HG02588 (cell line): Measurements from ENCODE around the gene LATS1.
A peak's percentile ranks its signal among the peaks of the same experiment; 100 is the strongest.
"Not testable (repeated sequence)": the region's sequence is repeated elsewhere in the genome, so short reads cannot be mapped to it uniquely, and the experiment has no call there.

ENCODE experiments used
- ATAC-seq: cut with Tn5 transposase; IDR thresholded peaks from one replicate; pipeline ENCODE4 v1.9.1; 2021; ENCODE audit warnings: mild to moderate bottlenecking, moderate library complexity; ENCODE audit not compliant: unreplicated experiment

The LATS1 gene

DNA sequence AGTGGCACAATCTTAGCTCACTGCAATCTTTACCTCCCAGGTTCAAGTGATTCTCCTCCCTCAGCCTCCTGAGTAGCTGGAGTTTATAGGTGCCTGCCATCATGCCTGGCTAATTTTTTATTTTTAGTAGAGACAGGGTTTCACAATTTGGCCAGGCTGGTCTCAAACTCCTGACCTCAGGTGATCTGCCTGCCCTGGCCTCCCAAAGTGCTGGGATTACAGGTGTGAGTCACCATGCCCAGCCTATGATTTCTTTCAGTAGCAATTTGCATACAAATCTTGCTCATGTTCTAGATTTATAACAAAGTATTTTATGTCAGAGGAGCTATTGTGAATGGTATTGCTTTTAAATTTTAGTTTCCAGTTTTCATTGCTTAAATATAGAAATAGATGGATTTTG, 45.6 kb downstream of the LATS1 start:
- ATAC-seq: not testable (repeated sequence)

DNA sequence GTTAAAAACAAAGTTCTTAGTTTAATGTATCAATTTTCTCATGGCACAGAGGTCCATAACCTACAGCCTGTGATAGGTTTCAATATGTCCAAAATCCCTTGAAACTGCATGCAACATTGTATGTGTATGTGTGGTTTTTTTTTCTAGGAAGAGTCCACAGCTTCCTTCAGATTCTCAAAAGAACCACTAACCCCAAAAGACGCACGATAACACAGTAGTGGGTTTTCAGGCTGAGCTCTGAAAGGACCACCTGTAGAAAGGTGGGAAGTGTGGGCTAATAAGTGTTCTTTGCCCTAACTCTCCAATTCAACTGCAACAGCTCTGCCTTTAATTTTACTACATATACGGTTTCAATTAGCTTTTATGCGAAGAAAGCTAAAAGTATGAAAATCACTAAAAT, 57.9 kb downstream of the LATS1 start:
- no peak for ATAC-seq

DNA sequence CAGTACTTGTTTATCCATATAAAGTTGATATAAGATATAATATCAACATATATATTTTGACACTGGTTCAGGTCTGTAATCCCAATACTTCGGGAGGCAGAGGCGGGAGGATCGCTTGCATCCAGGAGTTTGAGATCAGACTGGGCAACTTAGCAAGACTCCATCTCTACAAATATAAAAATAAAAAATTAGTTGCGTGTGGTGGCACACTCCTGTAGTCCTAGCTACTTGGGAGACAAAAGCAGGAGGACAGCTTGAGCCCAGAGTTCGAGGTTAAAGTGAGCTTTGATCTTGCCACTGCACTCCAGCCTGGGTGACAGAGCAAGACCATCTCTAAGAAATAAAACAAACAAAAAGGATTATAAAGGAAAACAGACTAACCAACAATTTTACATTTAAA, 60.5 kb downstream of the LATS1 start:
- ATAC-seq: no peak

DNA sequence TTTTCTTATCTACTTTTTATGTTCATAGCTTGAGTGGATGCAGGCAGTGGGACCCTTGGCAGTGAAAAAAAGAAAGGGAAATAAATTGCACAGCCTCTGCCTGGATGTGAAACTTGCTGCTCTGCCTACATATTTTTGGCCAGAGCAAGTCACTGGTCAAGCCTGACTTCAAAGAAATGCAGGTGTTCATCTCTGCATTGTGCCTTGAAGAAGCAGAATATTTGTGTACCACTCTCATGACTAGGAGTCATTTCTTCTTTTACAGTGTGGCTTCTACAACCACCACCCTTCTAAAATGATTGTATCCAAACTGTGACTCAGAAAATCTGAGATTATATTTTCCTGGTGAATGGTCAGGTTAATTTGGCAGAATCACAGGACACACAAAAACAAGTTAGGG, 66.8 kb downstream of the LATS1 start:
- no peak for ATAC-seq

DNA sequence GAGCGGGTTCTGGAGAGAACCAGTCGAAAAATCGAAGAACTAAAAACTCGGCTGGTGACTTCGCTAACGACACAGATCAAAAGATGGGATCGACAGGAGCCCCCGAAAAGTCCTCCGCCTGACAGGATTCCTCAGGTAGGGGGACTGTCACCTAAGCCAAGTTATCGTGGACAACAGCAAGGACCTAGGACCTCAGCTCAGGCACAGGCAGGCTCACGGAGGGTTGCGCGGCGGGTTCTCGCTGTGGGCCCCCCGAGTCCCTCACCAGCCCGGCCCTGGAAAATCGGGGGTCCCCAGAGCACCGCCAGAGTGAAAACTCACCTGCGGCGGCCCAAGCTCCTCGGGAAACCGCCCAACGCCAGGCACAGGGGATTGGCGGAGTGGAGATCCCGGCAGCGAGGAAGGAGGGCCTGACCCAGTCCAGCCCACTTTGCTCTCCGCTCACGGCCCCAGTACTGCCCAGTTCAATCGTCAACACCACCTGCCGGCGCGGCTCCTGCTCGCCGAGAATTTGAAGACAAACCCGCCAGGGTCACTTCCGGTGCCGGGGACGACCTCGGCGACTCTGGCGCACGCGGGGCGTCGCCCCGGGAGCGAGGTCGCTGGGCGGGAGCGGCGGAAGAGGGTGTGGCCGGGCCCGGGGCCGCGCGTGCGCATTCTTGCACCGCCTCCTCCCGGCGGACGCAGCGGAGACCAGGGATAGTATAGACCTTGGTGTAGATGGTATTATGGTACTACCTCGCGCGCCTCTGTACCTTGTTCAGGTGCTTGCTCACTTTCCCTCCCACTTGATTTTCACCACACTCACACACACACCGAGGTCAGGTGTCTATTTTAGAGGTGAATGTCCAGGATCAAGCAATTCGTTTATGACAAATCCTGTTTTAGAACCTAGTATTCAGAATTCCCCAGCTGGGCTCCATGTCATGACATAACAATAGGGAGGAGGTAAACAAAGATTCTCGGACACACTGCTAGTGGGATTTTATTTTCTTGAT, 69.5 kb downstream of the LATS1 start, which contains the start of gene KATNA1:
KATNA1 (minus strand) TSS at position 567 of the 998 bp plus-strand sequence. CDS start 10,167 bp downstream, outside the sequence.
- peak; percentile 90 for ATAC-seq

DNA sequence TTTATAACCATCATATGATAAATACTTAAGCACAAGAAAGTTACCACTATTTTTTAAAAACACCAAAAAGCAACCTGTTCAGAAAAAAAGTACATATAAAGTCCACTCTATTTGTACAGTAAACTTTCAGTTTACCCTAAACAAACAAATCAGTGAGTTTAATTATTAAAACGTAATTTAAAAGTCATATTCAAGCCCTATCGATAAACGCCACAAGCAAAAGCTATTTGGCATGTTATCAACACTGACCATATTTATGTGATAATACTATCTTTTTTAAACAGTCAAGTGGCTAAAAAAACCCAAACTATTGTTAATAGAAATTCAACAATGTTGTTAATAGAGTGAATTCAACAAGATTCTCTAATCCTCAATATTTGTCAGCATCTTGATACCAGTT, 71.3 kb downstream of the LATS1 start:
- no peak for ATAC-seq

DNA sequence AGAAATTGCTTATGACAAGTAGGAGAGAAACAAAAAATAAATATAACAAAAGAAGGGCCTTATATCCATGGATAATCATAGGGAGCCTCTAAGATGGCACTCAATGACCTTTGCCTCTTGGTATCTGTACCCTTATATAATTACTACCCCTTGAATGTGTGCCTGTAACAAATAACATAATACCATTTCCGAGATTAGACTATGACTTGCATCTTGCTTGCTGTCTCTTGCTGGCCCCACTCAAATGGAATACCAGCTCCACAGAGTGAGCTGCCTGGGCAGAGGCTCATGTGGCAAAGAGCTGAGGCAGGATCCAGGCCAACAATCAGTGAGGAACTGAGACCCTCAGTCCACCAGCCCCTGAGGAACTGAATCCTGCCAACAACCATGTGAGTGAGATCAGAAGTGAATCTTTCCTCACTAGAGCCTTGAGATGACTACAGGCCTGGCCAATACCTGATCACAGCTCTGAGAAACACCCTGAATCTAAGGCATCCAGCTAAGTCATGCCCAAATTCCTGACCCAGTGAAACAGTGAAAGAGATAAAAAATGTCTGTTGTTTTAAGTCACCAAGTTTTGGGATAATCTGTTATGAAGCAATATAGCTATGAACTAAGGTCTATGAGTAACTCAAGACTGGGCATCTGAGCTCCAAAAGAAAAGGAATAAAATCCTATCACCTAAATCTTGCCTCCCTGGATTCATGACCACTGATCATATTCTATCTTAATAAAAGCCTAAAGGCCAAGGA, 74.9 kb downstream of the LATS1 start:
- ATAC-seq: no peak

DNA sequence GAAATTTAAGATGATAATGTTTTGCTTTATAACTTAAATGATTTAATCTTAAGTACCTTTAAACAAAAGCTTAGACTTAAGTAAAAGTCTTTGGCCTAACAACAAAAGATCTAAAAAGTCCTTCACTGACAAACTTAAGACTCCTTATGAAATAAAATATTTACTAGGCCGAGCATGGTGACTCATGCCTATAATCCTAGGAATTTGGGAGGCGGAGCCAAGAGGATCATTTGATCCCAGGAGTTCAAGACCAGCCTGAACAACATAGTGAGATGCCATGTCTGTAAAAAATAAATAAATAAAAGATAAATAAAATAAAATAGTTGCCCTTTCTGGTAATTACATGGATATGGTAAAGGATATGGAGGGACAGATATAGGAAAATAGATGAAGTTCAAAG, 81.8 kb downstream of the LATS1 start:
- ATAC-seq: no peak

DNA sequence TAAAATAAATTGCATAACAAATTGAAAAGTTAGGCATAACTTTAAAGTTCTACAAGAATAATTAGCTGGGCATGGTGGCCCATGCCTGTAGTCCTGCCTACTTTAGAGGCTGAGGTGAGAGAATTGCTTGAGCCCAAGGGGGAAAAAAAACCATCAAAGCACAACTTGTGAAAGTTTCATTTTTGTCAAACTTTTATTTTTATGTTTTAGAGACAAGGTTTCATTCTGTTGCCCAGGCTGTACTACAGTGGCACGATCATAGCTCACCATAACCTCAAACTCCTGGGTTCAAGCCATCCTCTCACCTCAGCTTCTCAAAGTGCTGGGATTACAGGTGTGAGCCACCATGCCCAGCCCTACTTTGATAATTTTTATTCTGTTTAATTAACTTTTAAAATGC, 83.6 kb downstream of the LATS1 start:
- ATAC-seq: no peak

DNA sequence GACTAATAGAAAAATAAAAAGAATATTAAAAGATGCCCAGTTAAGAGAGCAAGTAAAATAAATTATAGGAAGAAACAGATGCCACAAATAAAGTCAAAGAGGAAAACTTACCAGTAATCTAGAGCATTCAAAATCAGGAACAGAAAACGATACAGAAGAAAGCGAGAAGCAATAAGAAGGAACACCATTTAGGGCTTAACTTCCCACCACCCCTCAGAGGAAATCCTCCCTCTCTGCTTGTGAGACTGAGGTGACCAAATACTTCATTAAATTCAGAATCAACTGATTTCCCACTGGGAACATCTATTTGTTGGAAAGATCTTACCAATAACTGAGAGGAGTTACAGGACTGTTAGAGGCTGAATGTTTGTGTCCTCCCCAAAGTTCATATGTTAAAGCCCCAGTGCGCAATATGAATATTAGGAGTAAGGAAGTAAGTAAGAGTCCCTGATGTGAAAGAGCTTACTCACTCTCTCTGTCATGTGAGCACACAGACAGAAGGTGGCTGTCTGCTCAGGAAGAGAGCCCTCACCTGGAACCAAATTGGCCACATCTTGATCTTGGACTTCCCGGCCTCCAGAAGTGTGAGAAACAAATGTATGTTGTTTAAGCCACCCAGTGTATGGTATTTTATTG, 88.9 kb downstream of the LATS1 start:
- peak; percentile 69 for ATAC-seq

DNA sequence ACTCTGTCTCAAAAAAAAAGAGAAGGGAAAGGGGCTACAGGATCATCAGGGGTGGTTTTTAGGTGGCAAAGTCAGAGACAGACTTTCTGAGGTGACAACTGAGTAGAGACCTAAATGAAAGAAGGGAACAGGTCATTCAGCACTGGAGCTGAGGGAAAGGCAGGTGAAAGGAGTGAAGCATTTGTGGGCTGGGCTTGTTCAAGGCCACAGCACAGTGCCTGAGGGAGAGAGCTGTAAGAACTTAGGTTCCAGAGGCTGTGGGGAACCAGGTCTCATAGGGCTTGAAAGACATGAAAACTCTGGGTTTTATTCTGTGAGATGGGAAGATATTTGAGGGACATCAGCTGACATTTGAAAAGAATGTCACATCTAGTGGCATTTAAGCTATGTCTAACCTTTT, 90.2 kb downstream of the LATS1 start:
- ATAC-seq: no peak

DNA sequence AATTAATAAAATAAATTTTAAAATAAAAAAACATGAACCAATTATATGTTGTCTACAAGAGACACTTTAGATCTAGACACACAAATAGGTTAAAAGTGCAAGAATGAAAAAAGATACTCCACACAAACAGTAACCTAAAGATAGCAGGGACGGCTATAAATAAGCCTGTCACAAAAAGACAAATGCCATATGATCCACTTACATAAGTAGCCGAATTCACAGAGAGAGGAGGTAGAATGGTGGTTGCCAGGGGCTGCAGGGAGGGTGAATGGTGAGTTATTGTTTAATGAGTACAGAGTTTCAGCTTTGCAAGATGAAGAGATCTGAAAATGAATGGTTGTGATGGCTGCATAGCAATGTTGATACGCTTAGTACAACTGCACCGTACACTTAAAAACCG, 102.1 kb downstream of the LATS1 start:
- no peak for ATAC-seq

DNA sequence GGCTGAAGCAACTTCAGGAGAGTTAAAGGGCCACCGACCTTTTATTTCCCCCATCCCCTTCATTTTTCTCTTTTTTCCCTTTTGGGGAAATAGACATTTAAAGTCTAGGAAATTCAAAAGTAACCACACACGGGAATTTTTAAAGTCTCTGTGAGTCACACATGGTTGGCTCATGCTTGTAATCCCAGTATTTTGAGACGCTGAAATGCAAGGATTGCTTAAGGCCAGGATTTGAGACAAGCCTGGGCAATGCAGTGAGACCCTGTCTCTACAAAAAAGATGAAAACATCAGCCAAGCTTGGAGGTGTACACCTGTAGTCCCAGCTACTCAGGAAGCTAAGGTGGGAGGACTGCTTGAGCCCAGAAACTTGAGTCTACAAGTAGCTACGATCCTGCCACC, 103.6 kb downstream of the LATS1 start:
- no peak for ATAC-seq

DNA sequence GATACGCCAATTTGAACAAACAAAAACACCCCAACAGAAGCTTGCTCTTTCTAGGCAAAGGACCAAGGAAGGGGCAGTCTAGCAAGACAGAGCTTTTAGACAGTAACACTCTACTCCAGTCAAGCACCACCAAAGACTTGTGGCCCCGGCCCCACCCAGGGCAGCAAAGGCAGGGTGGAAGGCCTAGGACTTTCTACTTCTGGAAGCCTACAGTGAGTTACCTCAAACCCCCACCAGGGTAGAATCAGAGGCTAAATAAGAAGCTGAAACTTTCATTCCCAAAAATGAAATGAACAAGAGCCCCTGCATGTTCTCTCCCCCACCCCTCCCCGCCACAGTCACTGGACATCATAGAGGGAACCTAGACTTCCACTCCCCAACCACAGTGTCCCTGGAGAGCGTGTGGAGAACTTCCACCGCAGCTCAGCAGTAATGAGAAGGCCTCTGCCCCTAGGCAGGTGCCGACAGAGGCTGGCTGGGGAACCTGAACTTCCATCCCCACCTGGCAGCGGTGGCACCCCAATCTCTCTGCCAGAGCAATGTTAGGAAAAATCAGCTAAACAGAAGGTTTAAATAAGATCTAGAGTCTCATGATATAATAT, 109.4 kb downstream of the LATS1 start:
- no peak for ATAC-seq
